Activated CD8-positive, alpha-beta memory T cell treated with anti-CD3 and anti-CD28 coated beads, Interleukin-2, amount 50 U/mL, for 1 hour (primary cell): Measurements from ENCODE around the gene ENPP3.

Source experiments
- DNase-seq: peaks from one replicate; pipeline ENCODE4 v3.0.0-alpha.2; 2020; ENCODE audit errors: extremely low read depth

Gene ENPP3

DNA sequence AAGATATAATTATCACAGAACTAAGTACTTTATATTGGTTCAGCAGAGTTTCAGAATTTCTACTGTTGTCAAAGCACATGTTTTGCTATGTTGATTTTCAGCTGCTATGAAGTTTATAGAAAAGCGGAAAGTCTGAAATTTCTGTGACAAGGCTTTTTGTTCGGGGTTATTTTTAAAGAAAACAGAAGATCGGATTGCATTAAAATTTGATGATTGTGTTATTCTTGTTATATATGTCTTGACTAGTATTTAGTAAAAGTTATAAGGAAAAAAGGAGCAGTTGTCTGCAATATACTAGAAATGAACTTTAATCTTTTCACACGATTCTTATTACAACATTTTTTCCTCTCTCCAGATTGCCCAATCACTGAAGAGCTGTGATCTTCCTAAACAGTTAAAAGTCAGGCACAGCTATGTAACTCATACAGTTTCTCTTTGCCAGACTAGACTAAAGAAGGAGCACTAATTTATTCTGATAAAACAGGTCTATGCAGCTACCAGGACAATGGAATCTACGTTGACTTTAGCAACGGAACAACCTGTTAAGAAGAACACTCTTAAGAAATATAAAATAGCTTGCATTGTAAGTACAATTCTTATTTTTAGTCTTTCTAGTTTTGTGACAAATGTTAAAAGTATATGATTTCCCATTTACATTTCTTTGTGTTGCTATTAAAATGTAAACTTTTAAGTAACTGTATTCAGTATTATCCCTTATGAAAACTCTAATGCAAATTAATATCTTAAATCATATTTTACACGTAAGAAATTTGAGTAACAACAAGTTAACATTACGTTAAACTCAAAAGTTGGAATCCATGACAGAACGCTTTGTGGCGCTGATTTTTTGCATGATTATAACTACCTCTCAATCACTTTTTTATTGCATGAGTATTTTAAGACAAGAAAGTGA is at the start of gene ENPP3:
ENPP3 (plus strand) TSS at position 423 of the 913 bp plus-strand sequence; CDS start at position 506, 83 bp downstream.
- no peak for DNase-seq

GRCh38 chr6:131587909-131588308 is 49.2 kb upstream of the ENPP3 start:
- no peak for DNase-seq

GRCh38 chr6:131588643-131589042 is 48.5 kb upstream of the ENPP3 start:
- DNase-seq = no peak

DNA sequence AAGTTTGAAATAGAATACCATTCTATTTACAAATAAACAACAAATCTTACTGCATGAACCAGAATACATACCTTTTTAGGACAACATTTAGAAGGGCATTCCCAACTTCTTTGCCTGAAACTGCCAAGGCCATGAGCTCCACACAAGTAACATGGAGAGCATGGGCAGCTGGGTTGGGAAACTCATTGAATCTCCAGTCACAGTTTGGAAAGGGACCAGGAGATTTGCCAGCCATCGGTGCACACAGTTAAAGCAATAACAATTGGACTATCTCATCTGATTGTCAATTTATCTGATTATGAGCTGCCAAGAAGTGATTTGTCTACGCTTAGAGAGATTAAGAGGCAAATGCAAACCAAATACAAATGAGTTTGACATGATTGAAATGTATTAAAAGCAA is 44.2 kb upstream of the ENPP3 start:
- DNase-seq = no peak

DNA sequence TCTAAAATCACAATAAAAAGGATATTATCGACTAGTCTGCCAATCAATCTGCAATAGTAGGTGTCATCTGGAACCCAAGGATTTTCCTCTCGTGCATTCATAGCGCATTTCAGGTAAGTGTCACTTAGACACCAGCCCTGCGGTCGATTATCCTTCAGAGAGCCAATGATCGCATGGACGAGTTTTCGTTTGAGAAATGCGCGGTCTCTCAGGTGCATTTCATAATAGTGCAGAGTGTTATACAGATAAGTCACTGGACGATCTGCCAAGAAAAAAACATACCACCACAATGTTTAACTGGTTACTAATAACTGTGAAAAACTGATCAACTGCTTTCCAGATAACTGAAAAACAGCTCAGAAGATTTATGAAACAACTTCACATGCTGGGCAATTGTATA is 43.0 kb upstream of the ENPP3 start:
- DNase-seq = no peak

- DNase-seq = no peak
Measured at GRCh38 chr6:131597446-131597845, 39.7 kb upstream of the ENPP3 start.

GRCh38 chr6:131600716-131601115 is 36.4 kb upstream of the ENPP3 start:
- no peak for DNase-seq

DNA sequence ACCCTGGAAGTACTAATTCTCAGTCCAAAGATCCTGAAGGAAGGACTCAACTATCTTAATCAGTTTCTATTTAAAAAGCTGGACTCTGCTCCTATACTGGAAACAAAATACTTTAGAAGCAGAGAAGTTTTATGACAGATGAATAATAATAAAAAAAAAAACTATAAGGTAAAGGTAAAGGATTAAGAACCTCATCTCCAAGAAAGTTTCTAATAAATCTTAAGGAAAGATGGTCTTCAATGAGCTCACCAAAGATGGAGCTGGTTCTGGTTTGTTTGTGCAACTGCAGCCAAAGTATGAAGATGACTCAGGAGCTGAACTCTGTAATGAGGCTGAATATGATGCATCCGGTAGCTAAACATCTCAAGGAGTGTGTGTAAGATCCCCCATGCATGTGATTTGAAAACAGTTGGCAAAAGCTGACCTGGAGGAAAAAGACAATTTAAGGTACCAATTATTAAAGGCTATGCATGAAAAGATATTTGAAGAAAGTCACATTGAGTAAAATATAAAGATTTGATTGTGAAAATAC is 34.3 kb upstream of the ENPP3 start:
- DNase-seq = no peak

- no peak for DNase-seq
Measured at GRCh38 chr6:131613296-131613925, 23.7 kb upstream of the ENPP3 start.

- DNase-seq = no peak
Measured at GRCh38 chr6:131615275-131615674, 21.8 kb upstream of the ENPP3 start.

GRCh38 chr6:131627724-131628682 is 9.1 kb upstream of the ENPP3 start, which contains the start of gene MED23:
Gene MED23 (minus strand): TSS chr6:131628242. CDS start chr6:131628049, 193 bp downstream.
- peak; percentile 80 for DNase-seq

- DNase-seq = no peak
Measured at GRCh38 chr6:131628726-131629125, 8.4 kb upstream of the ENPP3 start.

DNA sequence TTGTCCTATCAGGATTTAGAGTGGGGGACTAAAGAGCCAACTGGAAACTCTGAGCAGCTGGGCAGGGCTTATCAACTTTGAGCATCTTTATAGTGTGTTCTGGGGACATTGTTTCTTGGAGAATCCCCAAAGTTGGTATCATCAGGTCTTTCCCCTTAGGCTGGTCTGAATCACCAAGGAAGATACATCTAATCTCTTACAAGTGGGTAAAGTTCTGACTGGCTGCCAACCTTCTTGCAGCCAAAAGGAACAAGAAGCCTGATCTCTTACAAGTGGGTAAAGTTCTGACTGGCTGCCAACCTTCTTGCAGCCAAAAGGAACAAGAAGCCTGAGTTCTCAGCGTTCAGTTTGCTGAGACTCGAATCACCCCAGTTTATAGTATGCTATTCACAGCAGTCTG is 7.5 kb upstream of the ENPP3 start:
- no peak for DNase-seq

DNA sequence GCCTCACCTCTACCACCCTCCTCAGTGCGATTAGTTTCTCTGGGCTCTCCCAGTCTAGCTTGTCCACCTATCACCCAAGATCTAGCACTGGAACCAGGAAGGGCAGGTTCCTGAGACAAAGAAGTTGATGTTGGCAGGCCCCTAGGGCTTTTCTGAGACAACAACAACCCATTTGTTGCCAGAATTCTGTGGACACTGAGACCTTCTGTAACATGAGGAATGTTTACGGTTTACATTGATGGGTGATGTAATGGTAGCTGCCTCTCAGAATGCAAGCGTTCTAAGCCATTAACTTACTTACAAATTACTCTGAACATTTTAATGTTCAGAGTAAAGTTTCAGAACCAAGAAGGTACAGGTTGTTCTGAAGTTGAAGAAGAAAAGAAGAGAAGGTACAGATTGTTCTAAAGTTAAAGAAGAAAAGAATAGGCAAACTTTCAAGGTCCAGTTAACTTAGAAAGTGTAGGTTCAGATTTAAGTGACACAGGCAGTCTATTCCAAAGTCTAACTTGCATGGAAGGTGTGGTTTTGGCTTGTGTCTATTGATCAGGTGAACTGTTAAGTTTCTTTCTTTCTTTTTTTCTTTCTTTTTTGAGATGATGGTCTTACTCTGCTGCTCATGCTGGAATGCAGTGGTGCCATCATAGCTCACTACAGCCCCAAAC is 5.3 kb upstream of the ENPP3 start:
- DNase-seq = no peak

GRCh38 chr6:131635384-131636340 is 1.4 kb upstream of the ENPP3 start:
- DNase-seq = no peak

- no peak for DNase-seq
Measured at GRCh38 chr6:131638013-131638412, 911 bp downstream of the ENPP3 start.

DNA sequence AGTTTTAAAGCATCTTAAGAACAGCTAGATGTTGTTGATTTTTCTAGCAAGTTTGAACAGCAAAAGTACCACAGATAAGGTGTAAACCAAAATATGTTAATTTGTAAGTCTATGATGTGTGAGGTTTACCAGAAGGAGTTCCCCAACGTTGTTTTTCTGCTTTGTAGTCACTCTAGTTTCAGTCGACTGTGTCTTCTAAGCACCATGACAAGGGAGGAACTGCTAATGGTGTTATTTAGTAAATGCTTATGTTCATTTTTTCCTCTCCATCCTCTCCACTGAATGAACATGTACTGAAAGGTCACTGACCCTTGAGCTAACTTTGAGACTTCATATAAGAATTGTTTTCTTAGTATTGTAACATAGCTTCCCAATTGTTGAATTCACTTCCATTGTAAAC is 3.0 kb downstream of the ENPP3 start:
- DNase-seq = no peak

DNA sequence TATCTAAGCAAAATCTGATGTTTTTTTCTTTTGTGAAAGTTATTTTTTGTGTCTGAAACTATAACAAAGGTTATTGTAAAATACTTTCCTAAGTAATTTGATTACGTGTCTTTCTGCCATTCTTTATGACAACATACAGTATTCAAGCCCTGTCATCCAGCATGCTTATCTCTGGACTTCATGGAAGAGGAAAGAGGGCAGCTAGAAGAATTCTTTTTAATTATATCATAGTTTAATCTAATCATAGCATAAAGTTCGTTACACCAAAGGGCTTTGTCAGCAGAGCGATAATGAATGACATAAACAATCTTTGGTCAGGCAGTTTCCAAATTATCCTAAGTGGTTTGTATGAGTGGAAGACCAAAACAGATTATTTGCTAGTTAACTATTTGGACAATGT is 3.5 kb downstream of the ENPP3 start:
- DNase-seq = no peak

DNA sequence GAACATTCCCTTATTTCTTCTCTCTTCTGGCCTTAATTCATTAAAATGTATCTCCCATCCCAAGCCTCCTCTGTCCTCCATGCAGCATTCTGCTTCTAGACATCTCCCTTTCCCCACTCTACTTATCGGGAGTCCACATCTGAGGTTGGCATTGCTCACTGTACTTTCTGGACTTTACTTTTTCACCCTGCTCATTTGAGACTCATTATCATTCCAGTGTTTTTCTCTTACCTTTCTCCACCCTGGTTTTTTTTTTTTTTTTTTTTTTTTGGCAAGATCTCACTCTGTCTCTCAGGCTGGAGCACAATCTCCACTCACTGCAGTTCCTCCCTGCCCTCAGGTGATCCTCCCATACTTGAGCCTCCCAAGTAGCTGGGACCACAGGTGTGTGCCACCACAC is 4.5 kb downstream of the ENPP3 start:
- no peak for DNase-seq

DNA sequence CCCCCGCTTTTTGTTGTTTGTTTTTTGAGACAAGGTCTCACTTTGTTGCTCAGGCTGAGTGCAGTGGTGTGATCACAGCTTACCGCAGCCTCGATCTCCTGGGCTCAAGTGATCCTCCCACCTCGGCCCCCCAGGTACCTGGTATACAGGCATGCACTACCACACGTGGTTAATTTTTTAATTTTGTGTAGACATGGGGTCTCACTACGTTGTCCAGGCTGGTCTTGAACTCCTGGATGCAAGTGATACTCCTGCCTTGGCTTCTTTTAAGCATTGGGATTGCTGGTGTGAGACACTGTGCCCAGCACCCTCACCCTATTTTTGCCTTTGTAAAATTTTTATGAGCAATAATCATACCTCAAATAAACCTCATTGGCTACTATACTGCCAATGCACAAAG is 5.5 kb downstream of the ENPP3 start:
- no peak for DNase-seq
